Tibial nerve (tissue), 4 donors: ENCODE measurements around the gene SERPINA1.

Source experiments
- CTCF ChIP-seq, 5 experiments: fragments of 200-600 bp in 3 of 5; fragments of 450-650 bp in 2 of 5; sonication (generic) in 3 of 5; IDR thresholded peaks; one replicate each; pipeline ENCODE4 v1.5.1; 2016 to 2019; ENCODE audit warnings: antibody characterized with exemption in 5 of 5, mild to moderate bottlenecking in 3 of 5, moderate library complexity in 2 of 5
- EP300 ChIP-seq, 2 donors: sonication (generic); formaldehyde crosslinking; IDR thresholded peaks; one replicate each; pipeline ENCODE4 v1.6.1; 2017; ENCODE audit warnings: antibody characterized with exemption in 2 of 2, mild to moderate bottlenecking in 1 of 2

GRCh38 chr14:94357166-94357565, 31.2 kb downstream of the SERPINA1 start:
- TF ChIP-seq CTCF (IDR thresholded peaks at IDR 0.05) (no peak), EP300 (IDR thresholded peaks at IDR 0.05) (no peak)
